Endothelial cell (in vitro differentiated cells): ENCODE measurements around the gene RAB26. TPM values are rescaled to one million over a fixed set of nuclear protein-coding genes. Genes with fewer than 3 reads are reported as not detected.
"Not testable (repeated sequence)": the region's sequence is repeated elsewhere in the genome, so short reads cannot be mapped to it uniquely, and the experiment has no call there.

Experiments
- DNase-seq: peaks from one replicate; pipeline ENCODE4 v3.0.0; 2021; ENCODE audit warnings: low spot score
- H3K27ac Mint-ChIP-seq: one replicate; pipeline ENCODE4 v1.8.0; 2021; ENCODE audit warnings: mixed read lengths, inconsistent platforms; ENCODE audit not compliant: unreplicated experiment
- H3K27me3 Mint-ChIP-seq: one replicate; pipeline ENCODE4 v1.8.0; 2021; ENCODE audit warnings: mild to moderate bottlenecking, moderate library complexity, mixed read lengths, inconsistent platforms; ENCODE audit not compliant: unreplicated experiment
- H3K36me3 Mint-ChIP-seq: one replicate; pipeline ENCODE4 v1.8.0; 2021; ENCODE audit warnings: mild to moderate bottlenecking, low read depth, mixed read lengths, inconsistent platforms; ENCODE audit not compliant: unreplicated experiment
- H3K4me1 Mint-ChIP-seq: one replicate; pipeline ENCODE4 v1.8.0; 2021; ENCODE audit warnings: mild to moderate bottlenecking, mixed read lengths, inconsistent platforms; ENCODE audit not compliant: unreplicated experiment
- H3K4me3 Mint-ChIP-seq: one replicate; pipeline ENCODE4 v1.8.0; 2021; ENCODE audit warnings: mild to moderate bottlenecking, mixed read lengths, inconsistent platforms; ENCODE audit not compliant: unreplicated experiment
- H3K9me3 Mint-ChIP-seq: one replicate; pipeline ENCODE4 v1.8.0; 2021; ENCODE audit warnings: mixed read lengths, inconsistent platforms; ENCODE audit not compliant: unreplicated experiment
- total RNA-seq: library from RNA; stranded (reverse); fragmentation: NEBNext Ultra II Directional; extraction: Animal tissue kit (Norgen Biotek cat#: 25700); gene quantifications from one replicate; pipeline ENCODE4 v1.2.1, GENCODE V29; 2021; ENCODE audit not compliant: unreplicated experiment

Gene RAB26
- total RNA-seq, 1 donor from 2014 or later, result 1.9 TPM

DNA sequence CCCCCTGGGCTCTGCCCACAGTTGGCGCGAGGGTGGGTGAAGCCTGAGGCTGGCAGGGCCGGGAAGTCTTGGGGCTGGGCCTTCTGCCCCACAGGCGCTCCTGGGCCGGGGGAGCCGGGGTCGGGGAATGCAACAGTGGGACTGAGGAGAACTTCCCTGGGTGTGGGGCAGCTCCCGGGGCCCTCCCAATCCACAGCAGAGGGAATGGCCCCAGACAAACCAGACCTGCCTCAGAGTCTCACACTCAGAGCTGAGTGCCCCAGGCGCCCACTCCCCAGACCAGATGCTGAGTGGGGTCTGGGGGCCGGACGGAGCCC, 24.1 kb upstream of the RAB26 start:
- DNase-seq, H3K27me3 Mint-ChIP-seq, H3K4me3 Mint-ChIP-seq, H3K27ac Mint-ChIP-seq, H3K9me3 Mint-ChIP-seq, H3K36me3 Mint-ChIP-seq, H3K4me1 Mint-ChIP-seq: not testable (repeated sequence)

DNA sequence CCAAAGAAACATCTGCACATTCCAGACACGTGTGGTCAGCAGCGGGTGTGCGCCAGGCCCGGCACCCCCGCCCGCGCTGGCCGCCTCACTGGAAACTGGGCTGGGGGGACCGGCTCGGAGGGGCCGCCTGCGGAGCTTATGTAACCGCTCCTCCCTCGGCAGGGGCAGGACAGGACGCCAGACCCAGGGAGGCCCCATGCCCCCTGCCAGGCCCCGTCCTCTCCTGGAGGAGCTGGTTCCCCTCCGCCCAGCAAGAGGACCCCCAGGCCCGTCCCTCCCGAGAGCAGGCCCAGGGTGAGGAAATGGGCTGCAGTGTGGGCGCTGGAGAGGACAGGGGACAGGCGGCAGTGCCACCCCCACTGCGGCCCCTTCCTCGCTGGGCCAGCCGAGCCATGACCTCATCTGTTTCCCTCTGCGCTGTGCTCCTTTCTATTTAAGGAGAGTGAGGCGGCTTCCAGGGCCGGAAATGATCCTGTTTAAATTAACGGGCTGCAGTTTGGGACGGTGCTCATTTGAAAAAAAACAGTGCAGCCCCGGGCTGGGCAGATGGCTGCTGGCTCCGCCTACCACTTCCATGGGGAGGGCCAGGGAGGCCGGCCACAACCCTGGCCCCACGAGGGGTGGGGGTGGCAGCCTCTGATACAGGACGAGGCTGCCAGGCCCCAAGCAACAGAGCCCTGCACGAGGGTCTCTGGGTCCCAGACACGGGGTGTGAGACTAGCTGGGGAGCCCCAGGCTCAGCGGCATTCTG, 23.6 kb upstream of the RAB26 start:
- not testable (repeated sequence) for H3K4me3 Mint-ChIP-seq

DNA sequence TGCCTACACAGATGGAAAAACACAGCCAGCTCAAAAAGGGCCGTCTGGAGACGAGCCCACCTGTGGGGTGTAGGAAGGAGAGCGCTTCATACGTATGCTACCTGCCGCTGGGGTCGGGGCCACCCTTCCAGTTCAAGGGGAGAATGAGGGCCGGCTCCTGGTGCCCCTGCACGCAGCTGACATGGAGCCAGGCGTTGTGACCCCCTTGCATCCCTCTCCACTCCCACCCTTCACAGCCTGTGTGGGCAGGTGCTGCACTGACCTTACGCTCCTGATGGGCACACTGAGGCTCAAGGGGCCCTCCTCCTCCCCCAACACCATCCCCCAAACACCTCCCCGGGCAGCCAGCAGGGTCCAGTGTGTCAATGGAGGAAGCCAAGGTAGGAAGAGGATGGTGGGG, 22.8 kb upstream of the RAB26 start:
- DNase-seq, H3K9me3 Mint-ChIP-seq, H3K4me1 Mint-ChIP-seq, H3K4me3 Mint-ChIP-seq, H3K27me3 Mint-ChIP-seq, H3K36me3 Mint-ChIP-seq: not testable (repeated sequence)
- H3K27ac Mint-ChIP-seq, result peak overlapping the region; percentile 74

More for the DNA sequence above, 23.6 kb upstream of the RAB26 start:
- H3K27me3 Mint-ChIP-seq, H3K9me3 Mint-ChIP-seq, H3K4me1 Mint-ChIP-seq, DNase-seq, H3K36me3 Mint-ChIP-seq: not testable (repeated sequence)
- H3K27ac Mint-ChIP-seq, result peak overlapping the region; percentile 74

DNA sequence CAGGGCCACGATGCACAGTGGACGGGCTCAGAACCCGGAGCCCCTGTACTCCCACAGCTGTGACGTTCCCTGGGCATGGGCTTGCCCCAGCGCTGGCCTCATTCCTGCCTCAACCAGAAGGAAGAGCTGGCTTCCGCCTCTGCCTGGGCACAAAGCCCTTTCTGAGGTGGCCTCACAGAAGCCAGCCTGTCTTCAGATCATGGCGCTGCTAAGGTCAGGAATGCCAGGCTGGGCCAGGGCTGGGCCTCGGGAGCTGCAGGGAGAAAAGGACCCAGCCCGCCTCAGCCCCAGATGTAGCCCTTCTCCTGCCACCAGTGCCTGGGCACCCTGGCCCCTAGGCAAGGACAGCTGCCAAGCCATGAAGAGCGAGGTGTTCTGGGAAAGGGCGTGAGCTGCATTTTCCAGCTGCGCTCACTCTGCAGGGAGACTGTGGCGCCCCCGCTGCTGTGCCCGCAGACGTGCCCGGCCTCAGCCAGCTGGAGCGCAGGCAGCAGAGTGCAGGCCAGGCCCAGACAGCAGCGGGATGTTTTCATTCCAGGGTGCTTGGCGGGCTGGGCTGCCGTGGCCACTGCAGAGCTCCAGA, 22.2 kb upstream of the RAB26 start:
- not testable (repeated sequence) for H3K9me3 Mint-ChIP-seq

DNA sequence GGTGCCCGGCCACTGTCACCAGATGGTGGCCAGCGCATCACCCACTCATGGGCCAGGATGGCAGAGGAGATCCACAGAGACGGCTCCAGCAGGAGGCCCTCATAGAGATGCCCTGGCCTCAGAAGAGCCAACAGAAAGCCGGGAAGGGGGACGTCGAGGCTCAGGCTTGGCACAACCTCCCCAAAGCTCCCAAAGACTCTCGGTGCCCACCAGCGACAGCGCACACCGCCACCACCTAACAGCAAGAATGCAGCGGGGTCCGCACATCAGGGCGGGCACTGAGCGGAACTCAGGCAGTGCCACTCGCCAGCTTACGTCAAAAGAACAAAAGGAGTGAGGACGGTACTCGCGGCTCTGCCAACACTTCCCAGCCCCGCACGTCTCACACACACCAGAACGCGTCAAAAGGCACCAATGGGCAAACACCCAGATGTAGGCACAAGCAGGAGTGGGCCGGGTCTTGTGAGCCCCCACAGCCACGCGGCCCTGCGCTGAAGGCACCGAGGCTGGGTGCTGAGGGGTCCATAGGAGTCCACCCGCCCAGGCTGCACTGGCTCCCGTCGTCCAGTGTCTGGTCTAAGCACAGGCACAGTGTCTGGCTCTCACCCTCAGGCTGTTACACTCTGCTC, 21.4 kb upstream of the RAB26 start:
- not testable (repeated sequence) for H3K36me3 Mint-ChIP-seq, H3K4me3 Mint-ChIP-seq, H3K27me3 Mint-ChIP-seq, H3K9me3 Mint-ChIP-seq, H3K4me1 Mint-ChIP-seq, H3K27ac Mint-ChIP-seq, DNase-seq

More for the DNA sequence above, 22.2 kb upstream of the RAB26 start:
- not testable (repeated sequence) for H3K27me3 Mint-ChIP-seq, H3K4me3 Mint-ChIP-seq, DNase-seq, H3K36me3 Mint-ChIP-seq, H3K4me1 Mint-ChIP-seq, H3K27ac Mint-ChIP-seq

DNA sequence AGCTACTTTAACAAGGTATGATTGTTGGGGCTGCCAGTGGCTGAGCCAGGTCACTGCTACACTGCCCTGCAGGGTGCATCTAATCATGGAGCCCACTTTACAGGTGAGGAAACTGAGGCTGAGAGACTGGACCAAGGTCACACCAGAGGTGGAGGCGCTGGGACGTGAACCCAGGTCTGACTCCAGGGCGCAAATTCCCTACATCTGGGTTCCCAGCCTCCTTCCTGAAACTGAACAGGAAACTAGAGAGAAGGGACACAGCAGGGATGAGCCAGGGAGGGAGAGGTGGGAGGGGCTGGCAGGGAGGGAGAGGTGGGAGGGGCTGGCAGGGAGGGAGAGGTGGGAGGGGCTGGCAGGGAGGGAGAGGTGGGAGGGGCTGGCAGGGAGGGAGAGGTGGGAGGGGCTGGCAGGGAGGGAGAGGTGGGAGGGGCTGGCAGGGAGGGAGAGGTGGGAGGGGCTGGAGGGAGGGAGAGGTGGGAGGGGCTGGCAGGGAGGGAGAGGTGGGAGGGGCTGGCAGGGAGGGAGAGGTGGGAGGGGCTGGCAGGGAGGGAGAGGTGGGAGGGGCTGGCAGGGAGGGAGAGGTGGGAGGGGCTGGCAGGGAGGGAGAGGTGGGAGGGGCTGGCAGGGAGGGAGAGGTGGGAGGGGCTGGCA, 20.7 kb upstream of the RAB26 start:
- not testable (repeated sequence) for H3K9me3 Mint-ChIP-seq, H3K4me1 Mint-ChIP-seq, H3K27me3 Mint-ChIP-seq, DNase-seq, H3K36me3 Mint-ChIP-seq, H3K4me3 Mint-ChIP-seq
- H3K27ac Mint-ChIP-seq, result peak overlapping the region; percentile 36

DNA sequence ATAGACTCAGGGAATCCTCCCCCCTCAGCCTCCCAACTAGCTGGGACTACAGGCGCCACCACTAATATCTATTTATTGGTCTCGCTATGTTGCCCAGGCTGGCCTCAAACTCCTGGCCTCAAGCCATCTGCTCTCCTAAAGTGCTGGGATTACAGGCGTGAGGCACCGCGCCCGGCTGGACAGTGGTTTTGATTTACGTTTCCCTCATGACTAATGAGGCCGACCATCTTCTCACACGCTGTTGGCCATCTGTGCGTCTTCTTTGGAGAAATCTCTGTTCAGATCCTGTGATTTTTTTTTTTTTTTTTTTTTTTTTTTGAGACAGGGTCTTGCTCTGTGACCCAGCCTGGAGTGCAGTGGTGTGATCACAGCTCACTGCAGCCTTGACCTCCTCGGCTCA, 19.2 kb upstream of the RAB26 start:
- not testable (repeated sequence) for H3K27me3 Mint-ChIP-seq, DNase-seq, H3K36me3 Mint-ChIP-seq, H3K9me3 Mint-ChIP-seq, H3K27ac Mint-ChIP-seq, H3K4me1 Mint-ChIP-seq, H3K4me3 Mint-ChIP-seq

DNA sequence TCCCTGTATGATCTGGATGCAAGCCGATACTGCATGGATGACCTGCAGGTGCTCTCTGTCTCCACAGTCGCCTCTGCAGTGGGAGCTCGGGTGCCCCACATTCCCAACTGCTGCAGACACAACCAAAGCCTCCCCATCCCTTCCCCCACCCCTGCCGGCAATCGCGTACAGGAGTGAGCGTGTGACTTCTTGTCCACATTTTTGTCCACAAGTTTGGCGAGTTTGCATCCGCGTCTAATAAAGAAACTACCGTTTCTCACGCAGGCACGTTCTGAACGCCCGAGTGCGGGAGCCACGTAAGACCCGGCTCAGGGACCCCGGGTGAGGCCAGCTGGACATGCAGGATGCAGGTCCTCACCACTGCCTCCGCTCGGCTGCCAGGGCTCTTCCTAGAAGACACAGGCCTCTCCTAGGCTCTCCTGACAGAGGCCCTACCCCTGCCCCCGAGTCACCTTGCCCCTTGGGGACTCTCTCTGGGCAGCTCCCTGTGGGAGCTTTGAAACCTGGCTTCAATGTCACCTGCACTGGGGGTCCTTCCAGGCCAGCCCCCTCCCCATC, 18.5 kb upstream of the RAB26 start:
- H3K4me3 Mint-ChIP-seq, H3K4me1 Mint-ChIP-seq, H3K36me3 Mint-ChIP-seq, DNase-seq, H3K27me3 Mint-ChIP-seq, H3K27ac Mint-ChIP-seq, H3K9me3 Mint-ChIP-seq: not testable (repeated sequence)

DNA sequence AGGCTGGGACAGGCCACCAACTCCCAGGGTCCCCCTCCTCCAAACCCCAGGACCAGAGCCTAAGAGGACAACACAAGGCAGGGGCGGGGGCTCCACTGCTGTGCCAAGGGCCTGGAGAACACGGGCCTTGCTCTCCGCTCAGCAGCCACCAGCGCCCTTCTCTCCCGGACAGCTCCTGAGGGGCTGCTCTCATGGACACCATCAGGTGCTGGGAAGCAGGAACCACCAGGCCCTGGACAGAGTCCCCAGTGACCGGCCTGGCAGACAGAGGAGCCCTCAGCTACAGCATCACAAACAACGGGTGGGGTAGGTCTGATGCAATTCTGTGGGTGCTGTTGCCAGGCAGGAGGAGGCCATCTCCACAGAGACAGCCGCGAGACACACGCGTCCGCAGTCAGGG, 14.6 kb upstream of the RAB26 start:
- not testable (repeated sequence) for H3K27me3 Mint-ChIP-seq, H3K27ac Mint-ChIP-seq

DNA sequence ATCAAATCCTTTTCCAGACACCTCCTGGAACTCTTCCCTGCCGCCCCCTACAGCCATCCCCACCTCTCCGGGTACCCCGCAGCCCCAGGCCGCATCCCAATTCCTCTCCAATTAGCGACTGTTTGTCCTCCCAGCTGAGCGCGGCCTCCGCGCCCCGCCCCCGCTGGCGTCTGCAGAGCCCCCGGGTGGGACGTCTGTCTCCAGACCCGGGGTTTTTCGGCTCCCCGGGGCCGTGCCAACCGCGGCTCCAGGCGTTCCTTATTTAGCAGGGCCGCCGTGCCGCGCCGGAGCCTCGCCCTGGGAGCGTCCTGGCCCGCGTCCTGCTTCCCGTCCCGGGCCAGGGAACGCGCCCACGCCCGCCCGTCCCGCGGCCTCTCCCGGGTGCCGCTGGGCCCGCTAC, 13.4 kb upstream of the RAB26 start:
- H3K4me1 Mint-ChIP-seq, H3K9me3 Mint-ChIP-seq, DNase-seq, H3K27me3 Mint-ChIP-seq, H3K27ac Mint-ChIP-seq, H3K36me3 Mint-ChIP-seq: not testable (repeated sequence)
- H3K4me3 Mint-ChIP-seq, result peak overlapping the region; percentile 76

More for the DNA sequence above, 14.6 kb upstream of the RAB26 start:
- not testable (repeated sequence) for DNase-seq, H3K4me1 Mint-ChIP-seq, H3K9me3 Mint-ChIP-seq, H3K36me3 Mint-ChIP-seq, H3K4me3 Mint-ChIP-seq

DNA sequence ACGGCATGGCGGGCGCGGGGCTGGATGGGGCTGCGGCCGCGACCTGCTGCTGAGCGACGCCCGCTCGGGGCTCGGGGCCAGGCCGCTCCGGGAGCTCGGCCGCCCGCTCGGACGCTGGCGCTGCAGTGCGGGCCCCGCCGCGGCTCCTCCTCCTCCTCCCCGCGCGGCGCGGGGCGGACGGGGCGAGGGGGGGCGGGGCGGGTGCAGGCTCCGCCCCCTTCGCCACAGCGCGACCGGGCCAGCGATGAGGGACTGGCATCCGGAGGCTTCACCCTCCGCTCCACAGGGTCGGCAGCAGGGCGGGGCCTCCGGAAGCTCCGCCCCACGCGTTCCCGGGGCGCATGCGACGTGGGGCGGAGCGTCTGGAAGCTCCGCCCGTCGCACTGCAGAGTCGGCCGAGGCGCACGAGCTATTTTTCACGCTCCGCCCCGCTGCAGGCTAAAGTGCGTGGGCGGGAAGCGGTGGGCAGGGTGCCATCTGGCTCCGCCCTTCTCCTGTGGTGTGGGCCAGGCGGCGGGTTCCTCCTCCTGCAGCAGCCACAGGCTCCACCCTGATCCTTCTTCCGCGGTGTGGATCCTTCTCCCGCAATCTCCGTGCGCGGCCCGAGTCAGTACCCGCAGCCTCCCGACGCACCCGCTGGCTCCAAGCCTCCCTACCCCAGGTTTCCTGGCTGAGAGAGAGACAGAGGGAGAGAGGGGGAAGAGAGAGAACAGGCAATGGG, 12.5 kb upstream of the RAB26 start, which contains the start of gene PKD1:
Gene PKD1, minus strand, starts transcription at position 129 of the 721 bp plus-strand sequence. CDS start 209 bp downstream, outside the sequence.
- not testable (repeated sequence) for H3K27me3 Mint-ChIP-seq, H3K36me3 Mint-ChIP-seq, H3K4me1 Mint-ChIP-seq, H3K9me3 Mint-ChIP-seq
- Mint-ChIP-seq H3K27ac (peak within 1 kb of the TSS; percentile 71), H3K4me3 (peak within 1 kb of the TSS; percentile 95)
- DNase-seq, result peak; percentile 100
